GM18507 (cell line): Measurements from ENCODE around the gene RMDN2.

Source experiments
- DNase-seq: peaks from one replicate; pipeline ENCODE4 v3.0.0; 2011; ENCODE audit warnings: low read depth; ENCODE audit not compliant: insufficient read length; ENCODE audit errors: extremely low spot score
- FAIRE-seq: peaks from 2 replicates; lab custom pipeline; 2011; peaks lifted over from hg19 to GRCh38; lab: Jason Lieb, UNC

RMDN2 gene, protein sequence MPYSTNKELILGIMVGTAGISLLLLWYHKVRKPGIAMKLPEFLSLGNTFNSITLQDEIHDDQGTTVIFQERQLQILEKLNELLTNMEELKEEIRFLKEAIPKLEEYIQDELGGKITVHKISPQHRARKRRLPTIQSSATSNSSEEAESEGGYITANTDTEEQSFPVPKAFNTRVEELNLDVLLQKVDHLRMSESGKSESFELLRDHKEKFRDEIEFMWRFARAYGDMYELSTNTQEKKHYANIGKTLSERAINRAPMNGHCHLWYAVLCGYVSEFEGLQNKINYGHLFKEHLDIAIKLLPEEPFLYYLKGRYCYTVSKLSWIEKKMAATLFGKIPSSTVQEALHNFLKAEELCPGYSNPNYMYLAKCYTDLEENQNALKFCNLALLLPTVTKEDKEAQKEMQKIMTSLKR

DNA sequence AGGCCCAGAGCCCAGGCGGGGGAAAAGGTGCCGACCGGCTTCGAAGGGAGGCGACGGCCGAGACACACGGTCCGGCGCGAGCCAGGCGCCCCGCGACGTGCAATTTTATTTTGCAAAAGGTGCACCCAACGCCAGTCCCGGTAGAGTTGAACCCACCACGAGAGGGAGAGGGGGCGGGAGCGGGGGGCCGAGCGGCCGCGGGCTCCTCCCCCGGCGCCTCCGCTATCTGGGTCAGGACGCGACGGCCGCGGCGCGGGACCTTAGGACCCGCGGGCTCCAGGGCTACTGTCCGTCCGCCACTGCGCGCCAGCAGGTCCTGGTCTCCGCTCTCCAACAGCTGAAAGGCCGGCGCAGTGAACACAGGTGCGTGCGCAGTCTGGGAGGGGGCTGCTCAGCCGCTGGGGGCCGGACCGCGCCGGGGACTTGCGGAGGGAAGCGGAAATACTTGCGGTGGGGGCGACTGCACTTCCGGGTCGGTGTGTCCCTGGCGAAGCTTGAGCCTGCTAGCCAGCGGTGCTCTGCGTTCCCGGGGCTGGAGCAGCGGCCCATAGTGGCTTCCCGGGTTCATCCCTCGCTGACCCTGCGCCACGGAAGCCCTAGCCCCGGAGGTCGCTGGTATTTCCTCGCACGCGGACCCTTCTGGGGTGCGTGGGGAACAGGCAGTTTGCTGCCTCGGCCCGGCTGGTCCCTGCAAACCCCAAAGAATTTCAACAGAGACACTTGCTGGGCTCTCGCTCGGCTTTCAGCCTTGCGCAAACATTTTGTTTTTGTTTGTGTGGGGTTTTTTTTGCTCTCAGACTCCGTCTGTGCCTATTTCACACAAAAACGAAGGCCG is at the start of gene RMDN2:
TSS of gene RMDN2 (plus strand) at position 225 of the 835 bp plus-strand sequence. CDS start 3,991 bp downstream, outside the sequence.
- DNase-seq (peak; percentile 66), FAIRE-seq (peak; percentile 81)

DNA sequence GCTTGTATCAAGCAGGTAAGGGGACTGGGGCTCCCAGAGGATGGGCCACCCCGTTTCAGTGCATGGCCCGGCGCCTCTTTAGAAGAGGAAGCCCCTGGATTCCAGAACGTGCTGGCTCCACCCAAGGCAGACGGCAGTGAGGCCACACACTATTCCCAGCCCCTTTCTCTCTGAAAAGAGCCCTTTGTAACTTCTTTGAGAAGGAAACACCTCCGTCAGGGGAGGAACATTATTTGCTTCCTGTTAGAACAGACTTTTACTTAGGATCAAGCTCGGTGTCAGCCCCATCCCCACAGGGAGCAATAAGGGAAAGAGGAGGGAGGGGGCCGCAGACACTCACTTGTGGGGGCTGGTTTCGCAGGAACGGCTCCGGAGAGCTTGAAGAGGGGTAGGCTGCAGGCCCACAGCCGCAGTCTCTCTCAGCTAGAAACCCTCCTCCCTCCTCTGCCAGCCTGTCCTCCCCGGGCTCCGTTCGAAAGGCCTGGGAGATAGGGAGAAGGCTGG is 49.6 kb upstream of the RMDN2 start:
- no peak for FAIRE-seq
- no peak for DNase-seq

DNA sequence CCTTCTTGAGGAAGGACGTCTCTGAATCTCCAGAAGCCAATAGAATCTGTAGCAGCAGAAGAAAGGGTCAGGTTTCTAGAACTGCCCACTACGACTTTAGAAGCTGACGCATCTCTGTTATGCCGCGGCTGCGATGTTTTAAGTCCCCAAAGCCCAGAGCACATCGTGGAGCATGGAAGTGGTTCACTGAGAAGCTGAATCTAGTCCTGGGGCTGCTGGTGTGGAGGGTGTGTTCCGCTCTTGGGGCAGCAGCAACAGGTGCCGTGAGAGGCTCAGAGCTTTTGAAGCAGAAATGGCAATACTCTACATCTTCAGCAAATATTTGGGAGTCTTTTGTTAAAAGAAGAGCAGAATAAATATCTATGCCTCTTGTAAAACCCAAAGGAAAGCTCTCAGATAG is 48.9 kb upstream of the RMDN2 start:
- FAIRE-seq, result no peak
- DNase-seq, result no peak

DNA sequence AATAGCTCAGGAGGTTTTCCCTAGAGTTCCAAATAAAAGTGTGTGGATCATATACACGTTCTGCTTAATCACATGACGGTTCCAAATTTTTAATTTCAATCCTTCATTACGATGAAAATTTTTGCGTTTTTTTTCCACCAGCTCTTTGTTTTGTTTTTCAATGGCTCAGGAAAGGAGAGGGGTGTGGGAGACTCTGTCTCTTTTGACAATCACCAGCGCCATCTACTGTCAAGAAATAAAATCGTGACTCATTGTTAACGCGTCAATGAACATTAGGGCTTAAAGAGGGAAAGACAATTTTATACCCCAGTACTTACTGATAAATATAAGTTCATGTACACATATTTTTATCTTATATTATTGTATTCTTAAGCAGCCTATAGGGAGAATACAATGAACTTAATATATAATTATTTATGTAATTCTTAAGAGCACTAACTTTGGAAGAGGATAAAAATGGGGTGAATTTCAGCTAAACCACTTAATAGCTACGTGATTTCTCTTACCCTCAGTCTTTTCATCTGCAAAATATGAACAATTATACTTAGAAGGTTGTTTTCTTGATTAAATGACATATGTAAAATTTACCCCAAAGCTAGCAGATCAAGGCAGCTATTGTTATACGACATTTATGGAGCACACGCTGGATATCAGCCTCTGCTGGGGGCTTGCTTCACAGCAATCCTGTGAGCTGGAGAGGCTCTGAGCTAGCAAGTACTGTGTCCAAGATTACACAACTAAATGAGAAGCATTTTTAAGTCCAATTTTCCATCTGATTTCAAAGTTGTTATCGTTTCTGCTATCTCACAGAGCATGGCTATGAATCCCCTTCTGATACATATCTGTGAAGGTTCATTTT is 47.4 kb upstream of the RMDN2 start:
- FAIRE-seq, result peak; percentile 96
- DNase-seq, result no peak

DNA sequence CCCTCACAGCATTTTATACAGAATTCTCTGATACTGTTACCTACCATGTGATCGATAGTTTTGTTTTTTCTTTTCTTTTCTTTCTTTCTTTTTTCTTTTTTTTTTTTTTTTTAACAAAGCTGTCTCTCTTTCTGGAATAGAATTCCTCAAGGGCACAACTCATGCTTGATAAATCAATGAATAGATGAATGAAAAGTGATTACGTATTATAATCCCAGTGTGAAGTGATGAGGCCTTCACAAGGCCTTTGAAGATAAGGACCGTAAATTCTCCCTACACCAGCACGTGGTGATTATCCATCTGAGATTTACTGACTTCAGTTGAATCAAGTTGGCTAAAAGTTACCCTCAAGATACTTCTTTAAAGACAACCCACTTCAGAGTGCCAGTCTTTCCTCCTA is 46.6 kb upstream of the RMDN2 start:
- FAIRE-seq, result no peak

DNA sequence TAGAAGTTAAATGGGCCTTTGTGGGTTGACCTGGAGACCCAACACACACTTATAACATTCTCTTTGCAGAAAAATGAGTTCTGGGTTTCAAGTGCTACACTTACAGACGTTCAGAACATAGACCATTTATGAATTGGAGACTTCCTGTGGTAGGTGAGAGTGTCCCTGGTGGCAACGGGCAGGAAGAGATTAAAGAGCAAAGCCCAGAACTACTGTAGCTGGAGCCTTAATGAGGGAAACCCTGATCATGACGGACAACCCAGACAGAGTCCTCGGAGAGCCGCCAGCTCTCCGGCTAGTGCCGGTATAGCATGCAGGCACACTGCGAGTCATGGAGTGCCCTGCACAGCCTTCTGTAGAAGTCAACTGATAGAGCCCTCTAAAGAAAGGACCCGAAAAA is 44.5 kb upstream of the RMDN2 start:
- FAIRE-seq (no peak), DNase-seq (no peak)

More for the DNA sequence above, 46.6 kb upstream of the RMDN2 start:
- DNase-seq, result no peak

DNA sequence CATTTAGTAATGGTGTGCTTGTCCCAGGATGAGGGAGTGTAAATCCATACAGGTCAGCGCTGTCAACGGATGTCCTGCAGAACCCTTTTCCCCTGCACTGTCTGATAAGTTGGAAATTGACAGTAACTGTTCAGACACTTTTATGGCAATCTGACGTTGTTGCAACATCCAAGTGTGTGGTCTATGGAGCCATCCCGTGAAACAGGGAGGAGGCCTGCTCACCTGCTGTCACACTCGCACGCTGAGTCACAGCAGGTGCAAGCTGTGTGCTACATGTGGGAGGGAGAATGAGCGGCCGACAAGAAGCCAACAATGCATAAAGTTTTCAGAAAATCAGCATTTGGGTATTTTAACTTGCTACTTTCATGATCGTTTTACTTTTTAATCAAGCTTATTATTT is 43.7 kb upstream of the RMDN2 start:
- FAIRE-seq (no peak), DNase-seq (no peak)

DNA sequence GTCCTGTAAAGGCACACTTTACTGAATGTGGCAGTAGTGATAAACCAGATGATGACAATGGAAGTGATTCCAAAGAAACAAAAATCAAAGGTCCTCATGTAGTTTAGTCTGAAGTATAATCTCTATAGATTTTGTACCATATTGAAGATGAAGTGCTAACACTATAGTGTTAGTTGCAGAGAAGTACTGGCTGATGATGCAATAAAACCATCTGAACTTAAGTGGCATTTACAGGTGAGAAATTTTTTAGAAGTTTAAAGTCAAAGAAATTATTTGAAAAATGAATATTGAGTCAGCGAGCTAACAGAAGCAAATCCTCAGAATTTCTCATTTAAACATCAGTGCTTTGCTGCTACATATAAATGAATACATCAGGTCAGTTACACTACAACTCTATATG is 43.1 kb upstream of the RMDN2 start:
- no peak for DNase-seq
- no peak for FAIRE-seq

DNA sequence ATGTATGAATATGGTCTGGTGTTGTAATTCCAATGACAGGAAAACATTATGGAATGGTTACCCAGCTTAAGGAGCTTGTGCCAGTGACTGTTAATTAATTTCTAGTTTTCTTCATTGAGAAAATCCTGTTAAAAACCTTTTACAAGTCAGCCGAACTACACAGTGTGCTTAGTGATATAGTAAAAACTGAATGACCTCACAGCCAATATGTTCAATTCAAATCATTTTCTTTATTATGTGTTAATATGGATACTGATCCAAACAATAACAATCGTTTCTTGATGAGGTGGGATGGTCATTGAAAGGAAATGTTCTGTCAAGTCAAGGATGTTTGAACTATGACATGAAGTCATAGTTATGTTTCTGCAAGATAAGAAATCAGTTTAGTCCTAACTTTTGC is 41.6 kb upstream of the RMDN2 start:
- no peak for FAIRE-seq

DNA sequence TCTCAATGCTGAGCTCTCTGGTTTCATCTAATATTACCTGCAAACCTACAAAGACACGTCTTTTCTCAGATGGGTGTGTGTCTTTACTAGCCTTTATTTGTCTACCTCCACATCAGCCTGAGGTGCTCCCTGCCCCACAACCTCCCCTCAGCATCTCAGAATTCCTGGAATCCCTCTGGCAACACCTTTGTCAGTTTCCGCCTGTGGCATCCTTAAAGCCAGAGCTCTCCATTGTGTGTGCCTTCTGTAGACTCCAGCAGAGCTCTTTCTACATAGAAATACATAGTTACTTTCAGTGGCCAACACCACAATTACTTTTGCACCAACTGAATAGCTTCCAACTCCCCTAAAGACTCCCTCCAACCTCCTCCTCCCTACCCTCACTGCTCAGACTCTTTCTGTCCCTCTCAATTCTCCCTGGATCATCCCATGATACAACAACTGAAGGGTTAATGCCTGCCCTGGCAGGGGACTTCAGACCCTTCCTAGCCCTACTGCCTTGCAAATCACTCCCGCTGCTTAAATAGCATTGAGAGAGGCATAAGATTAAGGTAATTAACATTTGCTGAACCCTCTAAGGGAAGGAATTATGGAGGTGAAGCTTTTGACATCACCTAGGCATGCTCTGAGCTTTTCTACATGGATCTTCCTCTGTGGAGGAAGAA is 39.6 kb upstream of the RMDN2 start:
- FAIRE-seq (no peak), DNase-seq (no peak)

More for the DNA sequence above, 41.6 kb upstream of the RMDN2 start:
- no peak for DNase-seq

DNA sequence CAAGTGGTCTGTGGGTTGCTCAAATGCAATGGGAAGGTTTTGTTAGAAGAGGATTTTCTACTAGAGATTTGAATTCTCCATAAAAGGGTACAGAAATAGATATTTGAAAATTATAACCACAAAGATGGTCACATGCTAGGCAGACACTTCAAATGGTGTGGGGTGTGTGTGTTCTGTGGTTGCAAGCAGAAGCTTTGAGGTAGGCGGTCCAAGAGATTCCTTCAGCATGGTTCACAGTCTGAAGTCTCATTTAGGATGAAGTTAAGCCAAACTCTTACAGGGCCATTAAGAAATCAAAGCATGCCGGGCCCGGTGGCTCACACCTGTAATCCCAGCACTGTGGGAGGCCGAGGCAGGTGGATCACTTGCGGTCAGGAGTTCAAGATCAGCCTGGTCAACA is 38.3 kb upstream of the RMDN2 start:
- FAIRE-seq (no peak), DNase-seq (no peak)

DNA sequence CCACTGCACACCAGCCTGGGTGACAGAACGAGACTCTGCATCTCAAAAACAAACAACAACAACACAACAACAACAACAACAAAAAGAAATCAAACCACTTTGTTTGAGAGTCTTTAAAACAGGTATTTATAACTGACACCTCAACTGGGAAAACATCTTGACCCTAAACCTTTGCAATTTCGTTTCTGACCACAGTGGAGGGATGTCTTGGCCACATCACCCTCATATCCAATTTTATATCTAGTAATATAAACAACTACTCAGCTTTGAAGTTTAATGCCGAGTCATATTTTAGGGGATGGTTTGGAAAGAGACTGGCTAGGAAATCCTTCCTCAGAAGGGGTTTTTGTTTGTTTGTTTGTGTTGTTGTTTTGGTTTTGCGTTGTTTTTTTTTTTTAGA is 37.8 kb upstream of the RMDN2 start:
- FAIRE-seq, result no peak
- no peak for DNase-seq

DNA sequence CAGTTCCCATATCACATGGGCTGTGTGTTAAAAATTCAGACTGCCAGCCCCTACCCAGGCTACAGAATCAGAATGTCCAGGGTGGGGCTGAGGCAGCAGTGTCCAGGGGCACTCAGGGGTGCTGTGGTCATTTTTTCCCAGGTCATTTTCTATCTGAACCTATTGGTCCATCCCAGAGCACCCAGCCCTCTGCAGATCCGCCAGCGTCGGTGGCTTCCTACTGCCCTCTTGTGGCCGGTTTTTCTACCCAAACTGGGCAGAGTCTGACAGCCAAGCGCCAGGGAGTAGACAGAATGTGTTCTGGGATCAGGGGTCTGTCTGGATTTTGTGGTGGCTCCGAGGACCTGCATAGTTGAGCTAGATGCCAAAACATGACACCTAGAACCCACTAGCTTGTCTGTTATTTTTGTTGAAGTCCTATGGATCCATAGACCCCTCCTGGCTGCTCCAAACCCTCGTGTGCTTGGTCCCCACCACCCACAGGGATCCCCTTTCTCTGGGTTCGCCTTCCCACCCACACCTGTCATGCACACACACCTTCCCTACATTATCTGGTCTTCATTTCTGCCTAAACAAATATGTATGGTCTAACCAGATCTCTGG is 34.1 kb upstream of the RMDN2 start:
- FAIRE-seq (peak; percentile 80), DNase-seq (peak; percentile 46)

DNA sequence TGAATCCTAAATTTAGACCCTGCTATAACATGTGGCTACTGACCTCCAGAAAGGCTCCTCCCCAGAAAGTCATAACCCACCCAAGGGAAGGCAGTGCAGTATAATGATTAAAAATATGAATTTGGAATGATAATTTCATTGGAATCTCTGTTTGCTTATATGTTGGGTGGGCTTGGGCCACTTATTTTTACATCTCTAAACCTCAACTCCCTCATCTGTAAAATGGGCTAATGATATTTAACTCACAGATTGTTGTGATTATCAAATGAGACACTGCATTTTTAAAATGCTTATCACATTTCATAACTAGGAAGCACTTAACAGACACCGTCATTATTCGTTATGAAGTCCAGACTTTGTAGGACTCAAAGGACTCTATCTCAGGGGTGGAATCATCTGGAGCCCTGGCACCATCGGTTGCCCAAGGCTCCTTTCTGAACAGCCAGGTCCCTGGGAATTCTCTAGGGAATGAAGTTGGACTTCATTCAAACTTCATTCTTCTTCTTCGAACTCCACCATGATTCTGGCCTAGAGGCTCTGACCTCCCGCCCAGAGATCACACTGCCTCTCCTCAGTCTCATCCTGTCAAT is 33.1 kb upstream of the RMDN2 start:
- FAIRE-seq (no peak), DNase-seq (no peak)

DNA sequence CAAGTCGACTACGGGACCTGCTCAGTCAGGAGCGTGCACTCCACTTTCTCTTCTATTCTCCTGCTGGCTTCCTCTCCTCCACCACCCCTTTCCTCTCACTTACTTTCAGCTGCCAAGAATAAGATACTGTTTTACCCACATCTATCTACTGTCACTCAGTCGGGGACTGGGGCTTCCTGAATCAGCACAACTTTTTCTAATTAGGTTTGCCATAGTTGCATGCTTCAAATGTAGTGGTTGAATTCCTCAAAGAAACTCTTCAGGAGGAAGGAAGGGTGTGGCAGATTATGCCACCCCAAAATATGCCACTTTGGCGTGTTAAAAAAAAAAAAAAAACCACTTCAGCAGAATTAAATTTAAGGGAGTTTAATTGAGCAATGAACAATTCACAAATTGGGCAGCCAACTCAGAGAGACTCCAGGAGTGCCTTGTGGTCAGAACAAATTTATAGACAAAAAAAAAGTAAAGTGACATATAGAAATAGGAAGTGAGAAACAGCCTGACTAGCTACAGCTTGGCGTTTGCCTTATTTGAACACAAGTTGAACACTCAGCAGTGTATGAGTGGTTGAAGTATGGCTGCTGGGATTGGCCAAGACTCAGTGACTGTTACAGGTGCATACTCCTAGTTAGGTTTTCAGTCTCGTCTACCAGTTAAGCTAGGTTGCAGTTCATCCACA is 32.5 kb upstream of the RMDN2 start:
- FAIRE-seq (peak; percentile 94), DNase-seq (peak; percentile 30)

DNA sequence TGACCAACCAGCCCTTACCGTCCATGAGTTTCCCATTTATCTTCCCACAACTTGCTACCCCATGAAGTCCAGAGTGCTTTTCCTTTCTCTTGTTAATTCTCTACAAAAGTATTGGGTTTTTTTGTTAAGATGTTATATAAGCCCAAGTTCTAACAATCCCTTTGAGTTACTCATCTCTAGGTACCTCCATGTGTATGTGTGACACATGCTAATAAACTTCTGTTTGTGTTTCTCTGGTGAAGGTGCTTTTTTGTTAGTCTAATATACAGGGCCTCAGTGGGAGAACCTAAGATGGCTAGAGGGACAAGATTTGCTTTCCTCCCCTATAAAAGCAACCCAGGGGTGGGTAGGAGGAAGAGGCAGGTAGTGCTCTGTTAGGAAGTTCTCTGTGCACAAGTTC is 31.8 kb upstream of the RMDN2 start:
- FAIRE-seq (no peak), DNase-seq (no peak)

DNA sequence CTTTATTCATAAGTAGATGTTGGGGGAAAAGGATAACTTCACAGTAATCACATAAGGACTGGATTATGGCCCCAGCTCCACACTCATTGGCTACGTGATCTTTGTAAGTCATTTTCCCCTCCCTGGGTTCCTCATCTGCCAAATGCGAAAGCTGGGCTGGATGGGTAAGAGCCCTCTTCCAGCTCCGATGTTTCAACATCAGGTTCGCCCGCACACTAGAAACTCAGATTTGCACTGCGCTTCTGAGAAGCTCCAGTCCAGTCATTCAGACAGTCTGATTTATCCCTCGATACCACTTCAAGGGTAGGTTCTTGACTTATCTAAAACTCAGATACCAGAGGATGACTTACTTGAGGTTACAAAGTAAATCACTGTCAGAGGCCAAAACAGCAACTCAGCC is 31.0 kb upstream of the RMDN2 start:
- no peak for FAIRE-seq
- DNase-seq, result no peak

DNA sequence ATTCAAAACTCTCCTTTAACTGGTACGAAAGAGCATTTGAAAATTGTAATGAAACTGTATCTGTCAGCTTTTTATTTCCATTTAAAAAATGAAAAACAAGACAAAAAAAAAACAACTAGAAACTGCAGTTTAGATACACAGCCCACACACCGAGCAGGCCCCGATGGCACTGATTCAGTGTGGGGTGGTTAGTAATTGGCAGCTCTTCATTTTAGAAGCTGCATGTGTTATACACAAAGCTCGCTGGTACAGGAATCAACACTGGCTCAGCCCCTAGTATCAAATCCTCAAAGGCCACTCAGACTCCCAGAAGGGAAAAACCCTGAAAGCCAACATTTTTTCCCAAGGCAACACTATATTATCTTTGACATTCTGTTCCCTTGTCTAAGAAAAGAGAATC is 30.5 kb upstream of the RMDN2 start:
- FAIRE-seq, result no peak

More for the DNA sequence above, 30.5 kb upstream of the RMDN2 start:
- DNase-seq, result no peak
